ENCODE data around the gene NR2E3.
"Not testable (repeated sequence)": the region's sequence is repeated elsewhere in the genome, so short reads cannot be mapped to it uniquely, and the experiment has no call there.

NR2E3 gene

DNA sequence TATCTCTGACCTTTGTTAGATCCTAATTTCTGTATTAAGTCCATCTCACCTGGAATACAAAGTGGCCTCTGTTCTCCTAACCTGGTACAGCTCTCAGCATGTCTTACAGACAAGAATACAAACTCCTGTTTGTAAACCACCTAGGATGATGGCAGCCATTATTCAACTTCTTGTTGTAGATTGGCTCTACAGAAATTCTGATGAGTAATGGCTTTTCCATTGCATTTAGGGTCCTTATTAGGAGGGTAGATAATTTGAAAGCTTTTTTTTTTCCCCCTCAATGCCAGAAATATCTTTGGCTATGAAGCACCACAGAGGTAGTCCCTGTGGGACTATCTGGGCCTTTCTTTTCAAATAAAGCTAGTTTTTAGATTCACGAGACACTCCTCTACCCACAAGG, 9.8 kb downstream of the NR2E3 start:
- DNase-seq, result no peak

DNA sequence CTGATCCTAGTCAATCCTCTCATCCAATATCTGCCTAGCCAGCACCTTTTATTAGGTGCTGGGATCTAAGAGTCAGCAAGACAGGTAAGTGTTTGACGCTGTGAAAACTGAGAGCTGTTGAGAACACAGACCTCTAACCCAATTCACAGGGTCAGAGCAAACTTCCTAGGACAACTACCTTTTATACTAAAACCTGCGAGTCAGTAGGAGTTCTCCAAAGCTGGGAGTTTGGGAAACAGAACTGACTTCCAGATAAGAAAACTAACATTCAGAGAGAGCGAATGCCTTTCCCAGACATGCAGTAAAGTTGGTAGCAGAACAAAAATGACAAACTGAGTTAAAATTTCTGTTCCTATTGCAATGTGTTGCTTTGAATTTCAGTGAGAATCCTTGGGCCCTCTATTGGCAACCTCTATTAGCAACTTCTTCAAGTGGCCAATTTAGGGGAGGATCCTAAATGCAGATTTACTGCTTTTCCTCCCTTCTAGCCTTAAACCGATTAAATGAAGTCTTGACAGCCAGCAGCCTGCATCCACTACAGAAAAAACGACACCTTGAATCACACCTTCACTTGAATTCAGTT, 11.3 kb downstream of the NR2E3 start:
- DNase-seq, result no peak

DNA sequence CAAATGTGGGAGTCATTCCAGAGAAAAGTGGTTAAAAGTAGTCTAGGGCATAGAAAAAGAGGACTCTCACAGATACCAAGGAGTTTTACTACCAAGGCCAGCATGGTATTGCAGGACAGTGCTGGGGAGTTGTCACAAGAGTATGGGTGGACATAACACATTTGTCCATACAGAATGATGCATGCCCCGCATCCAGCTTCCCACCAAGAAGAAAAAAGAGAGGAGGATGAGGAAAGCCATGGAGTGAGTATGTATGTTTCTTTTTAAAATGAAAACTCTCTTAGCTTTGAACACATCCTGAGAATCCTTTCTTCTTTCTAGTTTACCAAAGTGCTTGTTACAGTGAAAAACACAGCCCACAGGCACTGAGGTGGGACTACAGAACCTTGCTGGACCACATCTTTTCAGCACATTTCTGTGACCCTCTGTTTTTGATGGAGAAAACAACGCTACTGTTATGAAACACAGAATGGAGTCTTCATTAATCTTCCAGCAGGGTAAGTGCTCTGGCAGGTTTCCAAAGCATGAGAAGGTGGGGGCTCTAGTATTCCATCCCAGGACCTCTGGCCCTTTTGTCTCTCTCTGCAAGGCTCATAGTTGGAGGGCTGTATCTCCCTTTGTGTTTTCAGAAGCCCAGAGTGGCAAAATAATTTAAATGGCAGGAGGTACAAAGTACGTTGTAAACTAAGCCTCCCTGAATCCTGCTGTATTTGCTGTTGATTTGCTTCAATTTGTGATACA, 12.7 kb downstream of the NR2E3 start:
- DNase-seq, result no peak

DNA sequence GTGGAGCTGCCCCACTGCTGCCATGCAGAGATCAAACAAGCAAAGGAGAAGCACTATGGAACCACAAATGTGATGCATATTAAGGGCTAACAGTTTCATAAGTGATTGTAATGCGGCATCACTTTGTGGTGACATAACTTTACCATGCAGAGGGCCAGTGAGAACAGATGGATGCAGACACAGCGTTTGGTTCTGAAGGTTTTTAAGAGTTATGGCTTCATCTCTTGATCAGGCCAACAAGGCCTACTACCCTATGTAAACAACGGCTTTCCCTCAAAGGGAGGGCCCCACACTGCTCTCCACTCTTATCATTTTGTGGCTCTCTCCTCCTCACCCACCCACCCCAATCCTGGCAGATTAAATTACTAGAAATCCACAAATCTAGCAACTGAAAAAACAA, 13.4 kb downstream of the NR2E3 start:
- DNase-seq, result no peak

DNA sequence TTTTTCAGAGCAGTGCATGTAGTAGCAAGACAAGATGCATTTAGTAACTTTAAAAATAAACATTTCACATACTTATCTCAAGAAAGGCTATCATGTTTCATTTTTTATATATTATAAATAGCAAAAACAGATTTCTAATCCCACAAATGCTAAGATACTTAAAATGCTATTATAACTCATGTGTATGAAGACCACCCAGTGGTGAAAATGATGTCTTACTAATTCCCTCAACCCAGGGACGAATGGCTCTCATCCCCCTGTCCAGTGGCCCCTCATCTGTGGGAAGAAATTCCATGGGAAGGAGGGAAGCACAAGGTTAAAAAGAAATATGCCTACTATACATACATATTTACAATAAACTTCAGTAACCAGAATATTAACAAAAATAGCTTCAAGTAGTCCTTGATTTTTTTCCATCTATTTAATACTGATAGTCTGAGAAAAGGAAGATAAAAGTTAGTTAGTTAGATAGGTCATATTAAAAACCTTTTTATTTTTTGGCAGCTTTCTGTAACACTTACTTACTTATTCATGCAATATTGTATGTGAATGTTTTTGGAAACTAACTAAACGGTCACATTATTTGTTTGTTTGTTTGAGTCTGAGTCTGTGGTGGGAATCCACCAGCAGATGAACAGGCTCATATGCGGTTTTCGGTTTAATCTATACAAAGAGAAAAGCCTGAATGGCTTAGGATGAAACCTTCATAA, 14.8 kb downstream of the NR2E3 start:
- no peak for DNase-seq

DNA sequence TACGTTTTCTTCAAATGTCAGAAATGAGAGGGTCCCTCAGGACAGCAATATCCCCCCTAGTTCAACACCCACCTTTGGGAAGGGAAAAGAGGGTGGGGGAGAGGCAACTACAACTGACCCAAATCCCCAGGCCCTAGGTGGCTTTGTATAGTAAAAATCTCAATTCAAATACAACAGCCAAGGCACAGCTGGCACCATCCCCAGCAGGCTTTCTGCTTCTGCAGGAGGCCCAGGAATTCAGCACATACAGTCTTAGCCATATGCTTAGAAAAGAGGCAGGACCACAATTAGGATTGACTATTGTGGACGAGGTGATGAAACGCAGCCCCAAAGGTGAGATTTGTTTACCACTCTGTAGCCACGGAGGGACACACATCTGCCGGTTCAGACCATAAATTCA, 15.8 kb downstream of the NR2E3 start:
- no peak for DNase-seq

DNA sequence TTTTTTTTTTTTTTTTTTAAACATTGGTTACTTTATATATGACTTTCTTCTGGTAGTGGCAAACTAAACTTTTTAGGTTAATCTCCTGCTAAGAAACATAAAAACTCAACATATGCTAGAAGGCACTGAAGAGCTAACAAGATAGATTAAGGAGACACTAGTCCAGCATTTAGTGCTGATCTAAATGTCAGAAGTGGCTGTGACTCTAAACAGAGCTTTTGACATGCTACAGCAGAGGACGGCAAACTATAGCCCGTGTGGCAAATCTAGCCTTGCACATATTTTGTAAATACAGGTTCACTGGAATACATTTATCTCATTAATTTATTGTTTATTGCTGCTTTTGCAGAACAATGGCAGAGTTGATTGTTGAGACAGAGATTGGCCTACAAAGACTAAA, 20.6 kb downstream of the NR2E3 start:
- no peak for DNase-seq

DNA sequence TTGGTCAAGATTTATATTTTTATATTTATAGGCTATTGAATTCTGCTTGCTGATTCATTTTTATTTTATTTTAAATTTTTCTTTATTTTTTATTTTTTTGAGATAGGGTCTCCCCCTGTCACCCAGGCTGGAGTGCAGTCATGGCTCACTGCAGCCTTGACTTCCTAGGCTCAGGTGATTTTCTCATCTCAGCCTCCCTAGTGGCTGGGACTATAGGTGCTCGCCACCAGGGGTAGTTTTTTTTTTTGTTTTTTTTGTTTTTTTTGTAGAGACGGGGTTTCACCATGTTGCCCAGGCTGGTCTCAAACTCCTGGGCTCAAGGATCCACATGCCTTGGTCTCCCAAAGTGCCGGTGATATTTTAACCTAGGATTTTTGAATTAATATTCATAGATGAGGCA, 31.2 kb downstream of the NR2E3 start:
- no peak for DNase-seq

DNA sequence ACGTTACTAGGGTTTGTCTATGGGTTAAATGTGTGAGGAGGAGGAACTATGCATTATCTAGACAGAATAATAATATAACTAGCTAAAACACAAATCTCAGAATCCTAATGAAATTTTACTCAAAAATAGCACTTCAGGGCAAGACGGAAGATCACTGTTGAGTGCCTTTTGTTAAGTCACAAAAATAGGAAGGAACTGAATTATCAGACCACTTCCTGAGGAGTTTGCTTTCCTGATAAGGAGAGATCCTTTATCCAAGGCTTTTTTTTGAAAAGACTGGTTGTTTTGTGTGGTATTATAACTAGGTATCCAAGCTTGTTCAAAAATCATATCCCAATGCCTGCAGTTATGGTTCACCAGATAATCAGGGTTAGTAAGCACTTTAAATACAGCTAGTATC, 34.6 kb downstream of the NR2E3 start:
- DNase-seq, result no peak

DNA sequence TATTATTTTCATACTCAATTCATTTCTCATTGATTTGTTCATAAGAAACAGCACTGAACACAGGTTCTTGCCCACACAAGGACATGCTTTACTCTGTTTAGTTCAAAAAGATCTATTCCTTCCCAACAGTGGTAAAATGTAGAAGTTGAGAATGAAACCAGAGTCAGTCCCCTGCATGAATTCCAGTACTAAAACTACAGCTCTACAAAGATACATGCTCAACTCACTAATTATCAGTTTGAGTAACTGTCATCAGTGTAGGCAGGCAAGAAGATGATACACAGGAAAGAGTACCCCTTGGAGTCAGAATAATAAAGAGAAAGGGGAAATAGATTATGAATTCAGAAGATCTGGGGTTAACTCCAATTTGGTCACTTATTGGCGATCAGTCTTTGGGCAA, 43.2 kb downstream of the NR2E3 start:
- DNase-seq, result no peak

DNA sequence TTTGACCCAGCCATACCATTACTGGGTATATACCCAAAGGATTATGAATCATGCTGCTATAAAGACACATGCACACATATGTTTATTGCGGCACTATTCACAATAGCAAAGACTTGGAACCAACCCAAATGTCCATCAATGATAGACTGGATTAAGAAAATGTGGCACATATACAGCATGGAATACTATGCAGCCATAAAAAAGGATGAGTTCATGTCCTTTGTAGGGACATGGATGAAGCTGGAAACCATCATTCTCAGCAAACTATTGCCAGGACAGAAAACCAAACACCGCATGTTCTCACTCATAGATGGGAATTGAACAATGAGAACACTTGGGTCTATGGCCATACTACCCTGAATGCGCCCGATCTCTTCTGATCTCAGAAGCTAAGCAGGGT, 47.9 kb downstream of the NR2E3 start:
- DNase-seq, result not testable (repeated sequence)

All from NCI-H524 treated with DMSO at 0.1 percent for 48 hours (cell line).